GM19397 (cell line): ENCODE measurements around the gene CUL4A.
"Not testable (repeated sequence)": the region's sequence is repeated elsewhere in the genome, so short reads cannot be mapped to it uniquely, and the experiment has no call there.

Experiments
- ATAC-seq: cut with Tn5 transposase; IDR thresholded peaks from one replicate; pipeline ENCODE4 v1.9.1; 2021; ENCODE audit warnings: mild to moderate bottlenecking, moderate library complexity; ENCODE audit not compliant: unreplicated experiment

The CUL4A gene

GRCh38 chr13:113209336-113209758 is at the start of gene CUL4A:
TSS of gene CUL4A (plus strand) at chr13:113209613. CDS start at chr13:113209628, 15 bp downstream.
- ATAC-seq = peak; percentile 44

GRCh38 chr13:113159701-113160100 is 49.7 kb upstream of the CUL4A start:
- ATAC-seq = no peak

GRCh38 chr13:113160983-113161382 is 48.4 kb upstream of the CUL4A start:
- ATAC-seq = no peak

- ATAC-seq = no peak
These were observed 48.0 kb upstream of the CUL4A start for GRCh38 chr13:113161433-113161832.

GRCh38 chr13:113161975-113162374 is 47.4 kb upstream of the CUL4A start:
- not testable (repeated sequence) for ATAC-seq

GRCh38 chr13:113162783-113163685 is 46.4 kb upstream of the CUL4A start:
- no peak for ATAC-seq

GRCh38 chr13:113164492-113164891 is 44.9 kb upstream of the CUL4A start:
- ATAC-seq = no peak

- no peak for ATAC-seq
These were observed 43.1 kb upstream of the CUL4A start for GRCh38 chr13:113166266-113166665.

- ATAC-seq = no peak
These were observed 42.7 kb upstream of the CUL4A start for GRCh38 chr13:113166681-113167080.

- ATAC-seq = no peak
These were observed 42.3 kb upstream of the CUL4A start for GRCh38 chr13:113167155-113167554.

GRCh38 chr13:113167575-113167974 is 41.8 kb upstream of the CUL4A start:
- ATAC-seq = no peak

GRCh38 chr13:113168211-113168610 is 41.2 kb upstream of the CUL4A start:
- ATAC-seq = no peak

- ATAC-seq = no peak
These were observed 39.8 kb upstream of the CUL4A start for GRCh38 chr13:113169277-113170272.

GRCh38 chr13:113170511-113170910 is 38.9 kb upstream of the CUL4A start:
- no peak for ATAC-seq

- ATAC-seq = no peak
These were observed 37.9 kb upstream of the CUL4A start for GRCh38 chr13:113171250-113172125.

- no peak for ATAC-seq
These were observed 36.9 kb upstream of the CUL4A start for GRCh38 chr13:113172419-113172926.

GRCh38 chr13:113176280-113176679 is 33.1 kb upstream of the CUL4A start:
- no peak for ATAC-seq

GRCh38 chr13:113176822-113177221 is 32.6 kb upstream of the CUL4A start:
- ATAC-seq = no peak

GRCh38 chr13:113178070-113178895 is 31.1 kb upstream of the CUL4A start:
- no peak for ATAC-seq

- no peak for ATAC-seq
These were observed 30.6 kb upstream of the CUL4A start for GRCh38 chr13:113178896-113179167.
